Activated CD4-positive, alpha-beta memory T cell treated with anti-CD3 and anti-CD28 coated beads, Interleukin-2, amount 10 ng/mL, durations not matched to agents 7 days and 5 days (primary cell): ENCODE results near the gene VPS54. TPM values are rescaled to one million over a fixed set of nuclear protein-coding genes. Genes with fewer than 3 reads are reported as not detected.
A peak's percentile ranks its signal among the peaks of the same experiment; 100 is the strongest.

Source experiments
- CTCF ChIA-PET: fragments of 350-600 bp; sonication (Branson Sonifier 250); formaldehyde crosslinking; loops from one replicate; lab custom pipeline; 2021; ENCODE audit warnings: antibody characterized with exemption, inconsistent platforms; lab: Charles Lee
- POLR2A ChIA-PET: fragments of 350-600 bp; sonication (Branson Sonifier 250); formaldehyde crosslinking; loops from one replicate; lab custom pipeline; 2021; ENCODE audit warnings: antibody characterized with exemption; lab: Charles Lee
- DNase-seq: peaks from one replicate; pipeline ENCODE4 v3.0.0-alpha.2; 2020
- H3K27ac Mint-ChIP-seq: one replicate; pipeline ENCODE4 v1.8.0; 2021; ENCODE audit warnings: mild to moderate bottlenecking, mixed read lengths
- H3K27me3 Mint-ChIP-seq: one replicate; pipeline ENCODE4 v1.8.0; 2021; ENCODE audit warnings: mixed read lengths
- H3K36me3 Mint-ChIP-seq: one replicate; pipeline ENCODE4 v1.8.0; 2021; ENCODE audit warnings: low read depth, mixed read lengths
- H3K4me1 Mint-ChIP-seq: one replicate; pipeline ENCODE4 v1.8.0; 2021; ENCODE audit warnings: mixed read lengths
- H3K4me3 Mint-ChIP-seq: one replicate; pipeline ENCODE4 v1.8.0; 2021; ENCODE audit warnings: mild to moderate bottlenecking, mixed read lengths
- H3K9me3 Mint-ChIP-seq: one replicate; pipeline ENCODE4 v1.8.0; 2021; ENCODE audit warnings: mixed read lengths
- total RNA-seq, 2 experiments: library from RNA; stranded (reverse); gene quantifications; one replicate each; pipeline ENCODE4 v1.2.3, GENCODE V29; 2021

VPS54 gene
- total RNA-seq, 2 experiments from 2014 or later: 18.8 to 19.2 TPM

GRCh38 chr2:64045938-64046337, 26.7 kb upstream of the VPS54 start:
- POLR2A ChIA-PET: interaction anchor here (0.9 to 1.5 kb wide), 3 partner anchors 9 to 281 kb away, joined by 3 read pairs; no protein-coding TSS in a partner anchor
- no peaks in the 10 kb centered on the region for H3K27me3 Mint-ChIP-seq
- DNase-seq: no peak

GRCh38 chr2:64040161-64040560, 20.9 kb upstream of the VPS54 start:
- H3K27ac Mint-ChIP-seq: peak overlapping the region; percentile 36
- H3K36me3 Mint-ChIP-seq: peaks cover 3% of the 10 kb centered on the region
- ChIA-PET CTCF (interaction anchor here (1.2 to 1.3 kb wide), 2 partner anchors 15 to 290 kb away, joined by 3 to 4 read pairs; no protein-coding TSS in a partner anchor), POLR2A (interaction anchor here (1.8 kb wide), 1 partner anchor 20 kb away, joined by 4 read pairs; no protein-coding TSS in a partner anchor)
- H3K27me3 Mint-ChIP-seq: no peaks in the 10 kb centered on the region
- H3K4me3 Mint-ChIP-seq: no peak overlapping the region
- DNase-seq: no peak
- peaks cover 2% of the 10 kb centered on the region for H3K9me3 Mint-ChIP-seq
- H3K4me1 Mint-ChIP-seq: peaks cover 38% of the 10 kb centered on the region

More at GRCh38 chr2:64045938-64046337, 26.7 kb upstream of the VPS54 start:
- H3K9me3 Mint-ChIP-seq: peaks cover 2% of the 10 kb centered on the region
- H3K36me3 Mint-ChIP-seq: no peaks in the 10 kb centered on the region
- no peak overlapping the region for H3K4me3 Mint-ChIP-seq
- CTCF ChIA-PET: interaction anchor here (9.6 kb wide), 1 partner anchor 283 kb away, joined by 194 read pairs; no protein-coding TSS in a partner anchor
- H3K27ac Mint-ChIP-seq: no peak overlapping the region
- H3K4me1 Mint-ChIP-seq: peaks cover 15% of the 10 kb centered on the region

- ChIA-PET CTCF (interaction anchor here (0.8 to 2.3 kb wide), 7 partner anchors 13 to 294 kb away, joined by 3 to 6 read pairs (median 4); no protein-coding TSS in a partner anchor), POLR2A (interaction anchor here (0.6 to 6.6 kb wide), 14 partner anchors 9 to 571 kb away, joined by 3 to 51 read pairs (median 4); partner anchors contain the start of genes MDH1, UGP2, VPS54 and WDPCP)
- peaks cover 22% of the 10 kb centered on the region for H3K36me3 Mint-ChIP-seq
- H3K27ac Mint-ChIP-seq: peak overlapping the region; percentile 92
- peak; percentile 25 for DNase-seq
- peak overlapping the region; percentile 44 for H3K4me3 Mint-ChIP-seq
- H3K27me3 Mint-ChIP-seq: no peaks in the 10 kb centered on the region
- H3K9me3 Mint-ChIP-seq: peaks cover 22% of the 10 kb centered on the region
- H3K4me1 Mint-ChIP-seq: peaks cover 54% of the 10 kb centered on the region
Observed at GRCh38 chr2:64036034-64036705, 16.9 kb upstream of the VPS54 start.

- ChIA-PET POLR2A (interaction anchor here (0.6 to 6.6 kb wide), 14 partner anchors 10 to 572 kb away, joined by 3 to 51 read pairs (median 4); partner anchors contain the start of genes MDH1, UGP2, VPS54 and WDPCP), CTCF (interaction anchor here (0.8 to 2.3 kb wide), 5 partner anchors 13 to 295 kb away, joined by 3 to 6 read pairs (median 5); no protein-coding TSS in a partner anchor)
- H3K4me1 Mint-ChIP-seq: peaks cover 50% of the 10 kb centered on the region
Observed at GRCh38 chr2:64035072-64035942, 16.1 kb upstream of the VPS54 start.

GRCh38 chr2:64029116-64029665, 10.0 kb upstream of the VPS54 start:
- no peaks in the 10 kb centered on the region for H3K27me3 Mint-ChIP-seq
- H3K27ac Mint-ChIP-seq: no peak overlapping the region
- H3K4me3 Mint-ChIP-seq: no peak overlapping the region
- CTCF ChIA-PET: interaction anchor here (1.4 kb wide), 2 partner anchors 21 to 302 kb away, joined by 3 to 4 read pairs; no protein-coding TSS in a partner anchor
- H3K4me1 Mint-ChIP-seq: peaks cover 26% of the 10 kb centered on the region
- no peak for DNase-seq
- H3K9me3 Mint-ChIP-seq: peaks cover 16% of the 10 kb centered on the region
- POLR2A ChIA-PET: no interaction called here
- peaks cover 14% of the 10 kb centered on the region for H3K36me3 Mint-ChIP-seq

More at GRCh38 chr2:64035072-64035942, 16.1 kb upstream of the VPS54 start:
- H3K27me3 Mint-ChIP-seq: no peaks in the 10 kb centered on the region
- peaks cover 25% of the 10 kb centered on the region for H3K9me3 Mint-ChIP-seq
- H3K36me3 Mint-ChIP-seq: peaks cover 21% of the 10 kb centered on the region
- DNase-seq: no peak
- peak overlapping the region; percentile 22 for H3K4me3 Mint-ChIP-seq
- peak overlapping the region; percentile 92 for H3K27ac Mint-ChIP-seq

- DNase-seq: no peak
- peaks cover 3% of the 10 kb centered on the region for H3K9me3 Mint-ChIP-seq
- H3K36me3 Mint-ChIP-seq: peaks cover 4% of the 10 kb centered on the region
- CTCF ChIA-PET: no interaction called here
- H3K27ac Mint-ChIP-seq: no peak overlapping the region
- H3K4me3 Mint-ChIP-seq: no peak overlapping the region
- POLR2A ChIA-PET: interaction anchor here (6.5 kb wide), 1 partner anchor 9 kb away, joined by 51 read pairs; no protein-coding TSS in a partner anchor
- no peaks in the 10 kb centered on the region for H3K27me3 Mint-ChIP-seq
- peaks cover 27% of the 10 kb centered on the region for H3K4me1 Mint-ChIP-seq
Observed at GRCh38 chr2:64025741-64026140, 6.5 kb upstream of the VPS54 start.

GRCh38 chr2:64024259-64024949, 5.2 kb upstream of the VPS54 start:
- no peak for DNase-seq
- H3K27me3 Mint-ChIP-seq: no peaks in the 10 kb centered on the region
- no peak overlapping the region for H3K27ac Mint-ChIP-seq
- no peaks in the 10 kb centered on the region for H3K9me3 Mint-ChIP-seq
- no peak overlapping the region for H3K4me3 Mint-ChIP-seq
- ChIA-PET CTCF (interaction anchor here (0.6 to 1.2 kb wide), 3 partner anchors 9 to 77 kb away, joined by 3 to 5 read pairs (median 4); no protein-coding TSS in a partner anchor), POLR2A (interaction anchor here (1.3 to 6.5 kb wide), 2 partner anchors 10 to 499 kb away, joined by 4 to 51 read pairs; no protein-coding TSS in a partner anchor)
- H3K36me3 Mint-ChIP-seq: peaks cover 4% of the 10 kb centered on the region
- H3K4me1 Mint-ChIP-seq: peaks cover 41% of the 10 kb centered on the region

GRCh38 chr2:64023485-64024258, 4.4 kb upstream of the VPS54 start:
- CTCF ChIA-PET: interaction anchor here (0.6 to 1.1 kb wide), 2 partner anchors 10 to 78 kb away, joined by 4 to 5 read pairs; no protein-coding TSS in a partner anchor
- no peak overlapping the region for H3K27ac Mint-ChIP-seq
- no peak for DNase-seq
- POLR2A ChIA-PET: interaction anchor here (1.3 to 6.5 kb wide), 3 partner anchors 11 to 500 kb away, joined by 4 to 51 read pairs (median 15); partner anchors contain the start of gene UGP2
- H3K4me3 Mint-ChIP-seq: no peak overlapping the region
- H3K9me3 Mint-ChIP-seq: no peaks in the 10 kb centered on the region
- no peaks in the 10 kb centered on the region for H3K27me3 Mint-ChIP-seq
- H3K36me3 Mint-ChIP-seq: peaks cover 4% of the 10 kb centered on the region
- peaks cover 41% of the 10 kb centered on the region for H3K4me1 Mint-ChIP-seq

- Mint-ChIP-seq H3K4me3 (peak overlapping the region; percentile 28), H3K36me3 (peaks cover 7% of the 10 kb centered on the region), H3K4me1 (peaks cover 44% of the 10 kb centered on the region), H3K9me3 (no peaks in the 10 kb centered on the region), H3K27me3 (no peaks in the 10 kb centered on the region), H3K27ac (peak overlapping the region; percentile 67)
- CTCF ChIA-PET: interaction anchor here (0.8 to 1.6 kb wide), 7 partner anchors 12 to 729 kb away, joined by 3 to 6 read pairs (median 3); no protein-coding TSS in a partner anchor
- POLR2A ChIA-PET: interaction anchor here (0.8 to 6.5 kb wide), 7 partner anchors 9 to 502 kb away, joined by 3 to 51 read pairs (median 7); partner anchors contain the start of genes AFTPH and UGP2
- no peak for DNase-seq
Observed at GRCh38 chr2:64021578-64021977, 2.4 kb upstream of the VPS54 start.

GRCh38 chr2:64019975-64020528, 824 bp upstream of the VPS54 start:
- Mint-ChIP-seq H3K4me3 (peak overlapping the region; percentile 98), H3K4me1 (peaks cover 45% of the 10 kb centered on the region), H3K9me3 (no peaks in the 10 kb centered on the region), H3K36me3 (peaks cover 15% of the 10 kb centered on the region), H3K27me3 (no peaks in the 10 kb centered on the region), H3K27ac (peak overlapping the region; percentile 93)
- DNase-seq: no peak
- POLR2A ChIA-PET: interaction anchor here (0.8 to 6.5 kb wide), 8 partner anchors 15 to 634 kb away, joined by 3 to 51 read pairs (median 6); partner anchors contain the start of genes SERTAD2 and UGP2
- CTCF ChIA-PET: interaction anchor here (1.5 to 1.6 kb wide), 3 partner anchors 17 to 179 kb away, joined by 4 to 6 read pairs (median 4); partner anchors contain the start of gene UGP2
